K562 (cell line): Measurements from ENCODE around the gene GPHA2. TPM values are rescaled to one million over a fixed set of nuclear protein-coding genes. Genes with fewer than 3 reads are reported as not detected.

Source experiments
- ATAC-seq: fragments of 200-7000 bp; cut with Tn5 transposase; 3 replicates; pipeline ENCODE4 v1.9.1; 2020; ENCODE audit warnings: moderate library complexity
- BruUV-seq: library from RNA; stranded (reverse); fragments of 400-500 nt; replicated peaks from 2 replicates; lab custom pipeline; 2021; lab: Mats Ljungman, UMichigan
- CTCF ChIA-PET: fragments of 300-600 bp; formaldehyde crosslinking; extraction: SDS; loops from one replicate; lab custom pipeline; 2021; ENCODE audit warnings: low intra/inter-chr PET ratio; lab: Yijun Ruan, JAX
- POLR2A ChIA-PET: fragments of 300-600, 350-650 bp; sonication (Branson Sonifier 250); formaldehyde crosslinking; extraction: SDS; loops from one replicate; lab custom pipeline; 2021; ENCODE audit warnings: antibody characterized with exemption, inconsistent platforms; lab: Yijun Ruan, JAX
- DNase-seq, 4 experiments: peaks; one replicate each; pipeline versions ENCODE4 v3.0.0 to v3.0.0-alpha.2; 2011 to 2018; ENCODE audit warnings: low spot score in 3 of 4, mixed read lengths in 3 of 4; ENCODE audit errors: extremely low read depth in 1 of 4
- FAIRE-seq: peaks from 2 replicates; lab custom pipeline; 2011; peaks lifted over from hg19 to GRCh38; lab: Jason Lieb, UNC
- H2AFZ ChIP-seq: 2 replicates; pipeline ENCODE4 v1.6.0; 2011; ENCODE audit warnings: low read depth, low read length, control low read depth, inconsistent platforms
- H3K27ac ChIP-seq: fragments of 200-600 bp; 3 replicates; pipeline ENCODE4 v1.8.0; 2011; ENCODE audit warnings: low read depth, mild to moderate bottlenecking, control low read depth, inconsistent platforms, low read length, moderate library complexity, mixed read lengths; ENCODE audit errors: extremely low read depth
- H3K27me3 ChIP-seq, 2 experiments: fragments of 300-600 bp in 1 of 2; 2 replicates in 1 of 2; 3 replicates in 1 of 2; pipeline versions ENCODE4 v1.6.0 to v1.8.0; 2011; ENCODE audit warnings: inconsistent platforms in 2 of 2, low read length in 2 of 2, mild to moderate bottlenecking in 1 of 2, mixed read lengths in 1 of 2, moderate library complexity in 1 of 2; ENCODE audit not compliant: control insufficient read depth in 2 of 2, insufficient read depth in 2 of 2
- H3K36me3 ChIP-seq: fragments of 300-600 bp; 3 replicates; pipeline ENCODE4 v1.8.0; 2011; ENCODE audit warnings: mild to moderate bottlenecking, low read length, inconsistent platforms; ENCODE audit not compliant: control insufficient read depth, insufficient read depth
- H3K4me1 ChIP-seq, 2 experiments: fragments of 200-600 bp in 1 of 2; replicated peaks in 1 of 2; 2 replicates in 1 of 2; 3 replicates in 1 of 2; pipeline versions ENCODE4 v1.5.1 to v1.8.0; 2011; ENCODE audit warnings: inconsistent platforms in 2 of 2, low read length in 2 of 2, mild to moderate bottlenecking in 1 of 2, mixed read lengths in 1 of 2, moderate library complexity in 1 of 2; ENCODE audit not compliant: control insufficient read depth in 2 of 2, insufficient read depth in 2 of 2
- H3K4me2 ChIP-seq: 2 replicates; pipeline ENCODE4 v1.6.1; 2011; ENCODE audit warnings: low read length, control low read depth, inconsistent platforms, mixed read lengths; ENCODE audit not compliant: insufficient read depth
- H3K4me3 ChIP-seq: fragments of 200-600 bp; sonication (generic), shearing (Covaris generic); 2 replicates; pipeline ENCODE4 v1.5.1; 2016; ENCODE audit warnings: control low read depth, inconsistent platforms
- H3K79me2 ChIP-seq: fragments of 200-600 bp; 3 replicates; pipeline ENCODE4 v1.8.0; 2011; ENCODE audit warnings: low read length, inconsistent platforms; ENCODE audit not compliant: control insufficient read depth, insufficient read depth
- H3K9ac ChIP-seq, 2 experiments: 2 replicates each; pipeline versions ENCODE4 v1.6.0 to v1.6.1; 2011; ENCODE audit warnings: low read depth in 2 of 2, low read length in 2 of 2, control low read depth in 1 of 2, inconsistent platforms in 1 of 2, mild to moderate bottlenecking in 1 of 2, mixed read lengths in 1 of 2; ENCODE audit not compliant: insufficient read depth in 1 of 2
- H3K9me1 ChIP-seq: one replicate; pipeline ENCODE4 v1.6.0; 2011; ENCODE audit warnings: inconsistent platforms, mild to moderate bottlenecking, low read length, moderate library complexity; ENCODE audit not compliant: control insufficient read depth, insufficient read depth
- H3K9me3 ChIP-seq: replicated peaks from 2 replicates; pipeline ENCODE4 v1.5.1; 2011; ENCODE audit warnings: low read depth, low read length, inconsistent platforms; ENCODE audit not compliant: control insufficient read depth, insufficient read depth
- H4K20me1 ChIP-seq: replicated peaks from 2 replicates; pipeline ENCODE4 v1.6.1; 2011; ENCODE audit warnings: low read length, inconsistent platforms, mixed read lengths; ENCODE audit not compliant: control insufficient read depth, insufficient read depth
- GTF2F1 ChIP-seq: IDR thresholded peaks from 2 replicates; pipeline ENCODE4 v1.6.1; 2011; ENCODE audit warnings: low read depth, low read length, improper control_type of control experiment
- KDM1A ChIP-seq, 2 experiments: fragments of 450-650 bp; IDR thresholded peaks; 2 replicates each; pipeline ENCODE4 v1.6.1; 2016; ENCODE audit warnings: mild to moderate bottlenecking in 2 of 2
- PRDM10 ChIP-seq: fragments of 450-650 bp; IDR thresholded peaks from 2 replicates; pipeline ENCODE4 v1.6.1; 2018; ENCODE audit not compliant: partially characterized antibody
- WGBS: fragments of 100-300 bp; shearing (Covaris generic); methylation state at CpG from one replicate; pipeline ENCODE4 v1.1.6; 2016; ENCODE audit warnings: low coverage, mixed read lengths; ENCODE audit not compliant: insufficient coverage; ENCODE audit errors: missing lambda C conversion rate; 5-methylcytosine and 5-hydroxymethylcytosine counted together
- in situ Hi-C: fragments of 300-500 bp; cut with MboI; formaldehyde crosslinking; loops from 4 replicates; pipeline ENCODE4 v1.15.0; 2018; ENCODE audit warnings: inconsistent platforms, mixed read lengths
- intact Hi-C: fragments of 100-400 bp; cut with micrococcal nuclease; formaldehyde crosslinking; loops from 2 replicates; pipeline ENCODE4 v1.14.2; 2022
- polyA plus RNA-seq, 8 experiments: library from polyadenylated mRNA; depleted of rRNA in 4 of 8; stranded (reverse) in 5 of 8; unstranded in 3 of 8; fragments of >200 nt; fragmentation: Nextera tagmentation in 2 of 8; fragmentation: Illumina TruSeq in 1 of 8; extraction: Ambion mirVana in 2 of 8; extraction: Trizol in 1 of 8; gene quantifications; 2 replicates each; pipeline versions ENCODE4 v1.2.1 to v1.2.3, GENCODE V29; 2011 to 2014; ENCODE audit warnings: inconsistent platforms in 1 of 8, missing spikeins in 1 of 8
- total RNA-seq, 7 experiments: library from RNA; depleted of rRNA in 6 of 7; stranded (reverse); fragments of >200 nt in 6 of 7; fragmentation: Illumina TruSeq in 2 of 7; extraction: Trizol in 2 of 7; gene quantifications; 2 replicates each; pipeline versions ENCODE4 v1.2.1 to v1.2.3, GENCODE V29; 2011 to 2021; ENCODE audit warnings: low replicate concordance in 1 of 7

The GPHA2 gene
- total and polyA plus RNA-seq, 9 of the 15 experiments (the other 6 are each of a cell fraction or from before 2014, with no cell fraction given): 0.17 to 0.22 TPM; not detected in 7

DNA sequence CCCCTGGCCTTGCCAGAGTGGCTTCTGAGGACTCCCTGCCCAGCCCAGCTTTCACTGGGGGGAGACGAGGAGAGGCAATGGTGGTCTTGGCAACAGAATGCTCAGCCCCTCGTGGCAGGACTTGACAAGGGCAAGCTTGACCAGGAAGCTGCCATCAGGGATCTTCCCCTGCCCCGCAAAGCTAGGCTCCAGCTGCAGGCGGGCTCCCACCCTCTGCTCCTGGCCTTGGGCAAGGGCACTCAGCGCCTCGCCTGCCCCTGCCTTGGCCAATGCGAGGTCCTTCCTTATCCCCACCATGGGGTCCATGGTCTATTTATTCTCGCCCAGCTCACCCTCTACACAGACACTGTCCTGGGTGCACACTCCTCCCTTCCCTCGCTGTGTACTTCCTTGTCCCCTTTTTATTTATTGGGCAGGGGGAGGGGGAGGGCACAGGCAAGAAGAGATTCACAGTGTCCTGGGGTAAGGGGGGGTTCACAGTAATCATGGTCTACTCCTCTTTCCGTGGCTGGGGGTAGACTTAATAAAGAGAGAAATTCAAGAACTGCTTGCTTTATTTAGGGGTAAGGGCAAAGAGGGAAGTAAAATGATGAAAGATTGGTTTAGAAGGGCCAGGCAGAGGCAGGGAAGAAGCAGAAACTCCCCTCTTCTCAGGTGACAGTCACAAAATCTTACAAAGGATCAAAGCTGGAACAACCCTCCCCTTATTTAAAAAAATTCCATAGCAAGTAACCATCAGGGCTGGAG, 1.6 kb downstream of the GPHA2 start:
- no peaks in the 10 kb centered on the region for H3K9me3 ChIP-seq
- no peak for FAIRE-seq
- peak in 1 of 2 experiments; percentile 70; a peak in 2 of 4 replicates for TF ChIP-seq KDM1A (IDR thresholded peaks at IDR 0.05)
- TF ChIP-seq GTF2F1: no peak
- TF ChIP-seq PRDM10: peak; percentile 64
- peaks cover 7% of the 10 kb centered on the region; the same call in 1 of the 3 replicates for H3K36me3 ChIP-seq
- no peaks in the 10 kb centered on the region for H3K79me2 ChIP-seq
- H3K4me3 ChIP-seq: no peak overlapping the region
- H3K27me3 ChIP-seq: no peaks in the 10 kb centered on the region
- H4K20me1 ChIP-seq: no peaks in the 10 kb centered on the region; the same call in 1 of the 2 replicates
- H3K27ac ChIP-seq: no peak overlapping the region
- no peak overlapping the region for H2AFZ ChIP-seq
- WGBS: 59% methylated on average over 9 of the region's 10 CpGs
- H3K4me1 ChIP-seq: peaks cover 8 to 28% of the 10 kb centered on the region in 2 experiments; a peak in 4 of 5 replicates
- in situ Hi-C loops: no loop called here
- no peaks in the 10 kb centered on the region for H3K9me1 ChIP-seq
- no peak for ATAC-seq
- no TSS peak for BruUV-seq
- ChIA-PET CTCF (no interaction called here), POLR2A (interaction anchor here (0.6 to 1.9 kb wide), 2 partner anchors 10 to 112 kb away, joined by 3 to 14 read pairs; partner anchors contain the start of gene PPP2R5B)
- peak overlapping the region in 1 of 2 experiments; percentile 82; a peak in 2 of 4 replicates for H3K9ac ChIP-seq
- DNase-seq: no peak
- intact Hi-C loops: no loop called here
- no peak overlapping the region for H3K4me2 ChIP-seq
